ENCODE data around the gene P3H2.
"Not testable (repeated sequence)": the region's sequence is repeated elsewhere in the genome, so short reads cannot be mapped to it uniquely, and the experiment has no call there.

P3H2 gene

DNA sequence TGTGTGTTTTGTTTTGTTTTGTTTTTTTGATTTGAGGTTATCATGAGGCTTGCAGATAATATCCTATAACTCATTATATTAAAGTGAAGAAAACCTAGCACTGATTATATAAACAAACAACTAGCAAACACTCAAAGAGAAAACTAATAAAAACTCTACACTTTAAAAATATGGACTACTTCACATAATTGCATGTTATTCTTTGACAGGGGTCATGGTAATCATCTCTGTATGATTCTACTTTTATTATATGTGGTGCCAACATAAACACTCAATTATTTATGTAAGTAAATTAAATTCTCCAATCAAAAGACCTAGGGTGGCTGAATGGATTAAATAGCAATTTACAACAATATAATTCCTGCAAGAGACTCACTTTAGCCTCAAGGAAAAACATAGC is 44.6 kb upstream of the P3H2 start:
- ChIA-PET POLR2A (no interaction called here), CTCF (no interaction called here)
- TF ChIP-seq, protein P1, sequence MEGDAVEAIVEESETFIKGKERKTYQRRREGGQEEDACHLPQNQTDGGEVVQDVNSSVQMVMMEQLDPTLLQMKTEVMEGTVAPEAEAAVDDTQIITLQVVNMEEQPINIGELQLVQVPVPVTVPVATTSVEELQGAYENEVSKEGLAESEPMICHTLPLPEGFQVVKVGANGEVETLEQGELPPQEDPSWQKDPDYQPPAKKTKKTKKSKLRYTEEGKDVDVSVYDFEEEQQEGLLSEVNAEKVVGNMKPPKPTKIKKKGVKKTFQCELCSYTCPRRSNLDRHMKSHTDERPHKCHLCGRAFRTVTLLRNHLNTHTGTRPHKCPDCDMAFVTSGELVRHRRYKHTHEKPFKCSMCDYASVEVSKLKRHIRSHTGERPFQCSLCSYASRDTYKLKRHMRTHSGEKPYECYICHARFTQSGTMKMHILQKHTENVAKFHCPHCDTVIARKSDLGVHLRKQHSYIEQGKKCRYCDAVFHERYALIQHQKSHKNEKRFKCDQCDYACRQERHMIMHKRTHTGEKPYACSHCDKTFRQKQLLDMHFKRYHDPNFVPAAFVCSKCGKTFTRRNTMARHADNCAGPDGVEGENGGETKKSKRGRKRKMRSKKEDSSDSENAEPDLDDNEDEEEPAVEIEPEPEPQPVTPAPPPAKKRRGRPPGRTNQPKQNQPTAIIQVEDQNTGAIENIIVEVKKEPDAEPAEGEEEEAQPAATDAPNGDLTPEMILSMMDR (IDR thresholded peaks at IDR 0.05; ENCODE audit: control extremely low read depth, extremely low read depth, low read depth, missing control alignments), result no peak
- no peak for DNase-seq (ENCODE audit: extremely low spot score)

GRCh38 chr3:190162013-190162412 is 41.3 kb upstream of the P3H2 start:
- CTCF ChIA-PET; POLR2A ChIA-PET; DNase-seq (ENCODE audit: extremely low spot score): not testable (repeated sequence)

- CTCF ChIA-PET, result no interaction called here
- POLR2A ChIA-PET, result no interaction called here
- TF ChIP-seq, protein P1 (IDR thresholded peaks at IDR 0.05; ENCODE audit: control extremely low read depth, extremely low read depth, low read depth, missing control alignments), result no peak
- DNase-seq (ENCODE audit: extremely low spot score), result no peak
Observed at GRCh38 chr3:190159902-190160435, 39.3 kb upstream of the P3H2 start.

DNA sequence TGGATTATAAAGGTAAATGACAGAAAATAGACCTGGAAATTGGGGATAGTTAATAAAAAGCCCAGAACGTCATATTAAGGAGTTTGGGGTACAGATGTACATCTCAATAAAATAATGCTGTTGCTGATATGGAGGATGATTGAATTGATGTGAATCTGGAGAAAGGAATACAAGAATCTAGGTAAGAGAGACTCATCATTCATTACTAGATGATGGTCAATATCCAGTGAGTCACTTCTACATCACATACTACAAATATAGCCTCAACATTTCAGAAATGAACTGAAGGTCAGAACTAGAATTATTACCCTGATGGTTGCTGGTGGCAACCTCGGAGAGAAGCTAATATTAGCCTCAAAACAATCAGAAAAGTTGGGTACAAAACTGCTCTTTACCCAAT is 37.6 kb upstream of the P3H2 start:
- DNase-seq (ENCODE audit: extremely low spot score), result no peak
- ChIA-PET POLR2A (no interaction called here), CTCF (interaction anchor here (0.9 kb wide), 1 partner anchor 197 kb away, joined by 4 read pairs; no protein-coding TSS in a partner anchor)
- TF ChIP-seq, protein P1 (IDR thresholded peaks at IDR 0.05; ENCODE audit: control extremely low read depth, extremely low read depth, low read depth, missing control alignments), result no peak

GRCh38 chr3:190155752-190156151 is 35.1 kb upstream of the P3H2 start:
- DNase-seq (ENCODE audit: extremely low spot score), result no peak
- ChIA-PET CTCF (interaction anchor here (1.6 to 2.6 kb wide), 2 partner anchors 13 to 44 kb away, joined by 3 to 9 read pairs; no protein-coding TSS in a partner anchor), POLR2A (interaction anchor here (0.7 kb wide), 1 partner anchor 63 kb away, joined by 3 read pairs; no protein-coding TSS in a partner anchor)
- TF ChIP-seq, protein P1 (IDR thresholded peaks at IDR 0.05; ENCODE audit: control extremely low read depth, extremely low read depth, low read depth, missing control alignments), result no peak

- DNase-seq (ENCODE audit: extremely low spot score), result no peak
- TF ChIP-seq, protein P1 (IDR thresholded peaks at IDR 0.05; ENCODE audit: control extremely low read depth, extremely low read depth, low read depth, missing control alignments), result no peak
- CTCF ChIA-PET, result no interaction called here
- POLR2A ChIA-PET, result no interaction called here
Observed at GRCh38 chr3:190150681-190151080, 30.0 kb upstream of the P3H2 start.

DNA sequence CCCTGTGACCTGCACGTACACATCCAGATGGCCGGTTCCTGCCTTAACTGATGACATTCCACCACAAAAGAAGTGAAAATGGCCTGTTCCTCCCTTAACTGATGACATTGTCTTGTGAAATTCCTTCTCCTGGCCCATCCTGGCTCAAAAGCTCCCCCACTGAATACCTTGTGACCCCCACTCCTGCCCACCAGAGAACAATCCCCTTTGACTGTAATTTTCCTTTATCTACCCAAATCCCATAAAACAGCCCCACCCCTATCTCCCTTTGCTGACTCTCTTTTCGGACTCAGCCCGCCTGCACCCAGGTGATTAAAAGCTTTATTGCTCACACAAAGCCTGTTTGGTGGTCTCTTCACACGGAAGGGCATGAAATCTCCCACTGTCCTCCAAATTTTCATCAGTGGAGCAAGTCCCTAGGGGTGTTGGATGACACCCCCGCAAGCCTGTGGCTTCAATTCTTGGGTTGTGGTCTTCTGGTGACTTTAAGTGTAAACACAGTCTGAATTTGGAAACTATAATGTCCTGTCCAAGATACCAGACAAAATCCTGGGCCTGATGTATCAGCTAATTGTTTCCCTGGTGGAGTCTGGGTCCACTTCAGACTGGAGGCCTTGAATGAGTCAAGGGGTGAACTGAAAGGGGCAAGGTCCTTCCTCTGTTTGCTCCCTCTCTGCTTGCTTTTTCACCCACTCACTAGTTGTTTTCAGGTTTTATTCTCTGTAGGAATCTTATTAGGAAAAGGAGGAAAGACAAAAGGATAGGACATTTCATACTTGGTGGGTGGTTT is 29.3 kb upstream of the P3H2 start:
- DNase-seq (ENCODE audit: extremely low spot score); CTCF ChIA-PET; POLR2A ChIA-PET: not testable (repeated sequence)

DNA sequence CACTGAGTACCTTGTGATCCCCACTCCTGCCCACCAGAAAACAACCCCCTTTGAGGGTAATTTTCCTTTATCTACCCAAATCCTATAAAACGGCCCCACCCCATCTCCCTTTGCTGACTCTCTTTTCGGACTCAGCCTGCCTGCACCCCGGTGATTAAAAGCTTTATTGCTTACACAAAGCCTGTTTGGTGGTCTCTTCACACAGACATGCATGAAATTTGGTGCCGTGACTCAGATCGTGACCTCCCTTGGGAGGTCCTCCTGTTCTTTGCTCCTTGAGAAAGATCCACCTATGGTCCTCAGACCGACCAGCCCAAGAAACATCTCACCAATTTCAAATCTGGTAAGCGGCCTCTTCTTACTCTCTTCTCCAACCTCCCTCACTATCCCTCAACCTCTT is 24.1 kb upstream of the P3H2 start:
- CTCF ChIA-PET; POLR2A ChIA-PET; DNase-seq (ENCODE audit: extremely low spot score): not testable (repeated sequence)
